Right lobe of liver (tissue), 6 donors: ENCODE data around the gene DDX3X. TPM values are rescaled to one million over a fixed set of nuclear protein-coding genes. Genes with fewer than 3 reads are reported as not detected.

Experiments
- ATAC-seq, 4 donors: fragments of 200-7000 bp; cut with Tn5 transposase; one replicate each; pipeline ENCODE4 v1.9.1; 2020; ENCODE audit warnings: mild to moderate bottlenecking in 4 of 4, moderate library complexity in 4 of 4
- DNase-seq, 3 donors: peaks; one replicate each; pipeline ENCODE4 v3.0.0-alpha.2; 2020
- H3K27ac ChIP-seq, 3 donors: fragments of 200-600 bp; one replicate each; pipeline ENCODE4 v1.8.0; 2022
- H3K27me3 ChIP-seq, 2 donors: fragments of 200-600 bp; one replicate each; pipeline ENCODE4 v1.8.0; 2022
- H3K36me3 ChIP-seq, 4 donors: fragments of 200-600 bp; sonication (generic) in 1 of 4; one replicate each; pipeline versions ENCODE4 v1.5.1 to v1.8.0; 2017 to 2022; ENCODE audit warnings: control low read depth in 1 of 4
- H3K4me1 ChIP-seq, 4 donors: fragments of 200-600 bp; sonication (generic) in 1 of 4; one replicate each; pipeline versions ENCODE4 v1.5.1 to v1.8.0; 2017 to 2022; ENCODE audit warnings: control low read depth in 1 of 4
- H3K4me3 ChIP-seq, 3 donors: fragments of 200-600 bp; one replicate each; pipeline ENCODE4 v1.8.0; 2022
- H3K9me3 ChIP-seq, 4 donors: fragments of 200-600 bp; sonication (generic) in 1 of 4; one replicate each; pipeline versions ENCODE4 v1.5.1 to v1.8.0; 2017 to 2022; ENCODE audit warnings: control low read depth in 1 of 4
- POLR2A ChIP-seq: fragments of 450-650 bp; IDR thresholded peaks from one replicate; pipeline ENCODE4 v1.6.1; 2017; ENCODE audit warnings: antibody characterized with exemption, mild to moderate bottlenecking
- WGBS: methylation state at CpG from one replicate; pipeline ENCODE4 v1.1.6; 2018; ENCODE audit warnings: low coverage, low lambda C conversion rate; ENCODE audit not compliant: insufficient coverage; ENCODE audit errors: missing lambda C conversion rate; 5-methylcytosine and 5-hydroxymethylcytosine counted together
- intact Hi-C, 2 donors: fragments of 100-400 bp; cut with DNase I; formaldehyde crosslinking; loops; one replicate each; pipeline versions ENCODE4 v1.11.2 to v1.14.1; 2022
- total RNA-seq, 6 experiments: library from RNA; depleted of rRNA in 2 of 6; stranded (reverse); fragments of >200 nt in 2 of 6; fragmentation: NEBNext Ultra II Directional in 3 of 6; extraction: Animal tissue kit (Norgen Biotek cat#: 25700) in 3 of 6; gene quantifications; one replicate each; pipeline versions ENCODE4 v1.1.0 to v1.2.4, GENCODE V29; 2016 to 2023
- TF ChIP-seq, protein P1 (sequence below), 4 donors: fragments of 200-600 bp in 3 of 4; fragments of 450-650 bp in 1 of 4; IDR thresholded peaks; one replicate each; pipeline versions ENCODE4 v1.5.1 to v1.8.0; 2016 to 2022; ENCODE audit warnings: antibody characterized with exemption in 4 of 4, mild to moderate bottlenecking in 2 of 4
- donor health status: DM: no; HTN: yes; CAD: no.
- donor health status: DM: no; HTN: no; CAD: no.
- donor health status: DM: no; HTN: no; CAD: no.
- donor health status: DM: no; HTN: yes; CAD: no.
- donor health status: DM: no; HTN: yes; CAD: no.

Gene DDX3X
- total RNA-seq, 6 experiments from 2014 or later, result 85.1 to 210 (median 138) TPM

DNA sequence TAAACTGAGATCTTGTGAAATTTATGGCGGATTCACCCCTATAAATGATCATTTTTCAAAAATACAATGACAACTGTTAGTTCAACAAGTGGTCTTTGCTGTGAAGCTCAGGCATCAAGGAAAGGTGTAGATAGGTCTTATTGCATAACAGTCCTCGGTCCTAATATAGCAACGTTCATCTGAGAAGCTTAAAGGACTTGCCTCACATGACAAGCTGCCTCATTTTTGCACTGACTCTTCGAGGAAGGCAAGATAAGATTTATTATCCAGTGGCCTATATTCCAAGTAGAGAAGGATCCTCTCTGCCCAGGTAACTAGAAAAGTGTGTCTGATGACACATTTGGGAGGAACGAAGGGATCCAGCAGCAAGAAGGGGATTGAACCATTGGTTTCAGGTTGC, 13.6 kb upstream of the DDX3X start:
- H3K4me1 ChIP-seq, result no peaks in the 10 kb centered on the region
- WGBS, result 71% methylated on average over 4 of the region's 5 CpGs
- H3K27me3 ChIP-seq, result no peaks in the 10 kb centered on the region
- intact Hi-C loops, result no loop called here
- no peak overlapping the region for H3K27ac ChIP-seq
- TF ChIP-seq, protein P1, sequence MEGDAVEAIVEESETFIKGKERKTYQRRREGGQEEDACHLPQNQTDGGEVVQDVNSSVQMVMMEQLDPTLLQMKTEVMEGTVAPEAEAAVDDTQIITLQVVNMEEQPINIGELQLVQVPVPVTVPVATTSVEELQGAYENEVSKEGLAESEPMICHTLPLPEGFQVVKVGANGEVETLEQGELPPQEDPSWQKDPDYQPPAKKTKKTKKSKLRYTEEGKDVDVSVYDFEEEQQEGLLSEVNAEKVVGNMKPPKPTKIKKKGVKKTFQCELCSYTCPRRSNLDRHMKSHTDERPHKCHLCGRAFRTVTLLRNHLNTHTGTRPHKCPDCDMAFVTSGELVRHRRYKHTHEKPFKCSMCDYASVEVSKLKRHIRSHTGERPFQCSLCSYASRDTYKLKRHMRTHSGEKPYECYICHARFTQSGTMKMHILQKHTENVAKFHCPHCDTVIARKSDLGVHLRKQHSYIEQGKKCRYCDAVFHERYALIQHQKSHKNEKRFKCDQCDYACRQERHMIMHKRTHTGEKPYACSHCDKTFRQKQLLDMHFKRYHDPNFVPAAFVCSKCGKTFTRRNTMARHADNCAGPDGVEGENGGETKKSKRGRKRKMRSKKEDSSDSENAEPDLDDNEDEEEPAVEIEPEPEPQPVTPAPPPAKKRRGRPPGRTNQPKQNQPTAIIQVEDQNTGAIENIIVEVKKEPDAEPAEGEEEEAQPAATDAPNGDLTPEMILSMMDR (IDR thresholded peaks at IDR 0.05), result no peak
- no peak for TF ChIP-seq POLR2A
- no peaks in the 10 kb centered on the region for H3K36me3 ChIP-seq
- ATAC-seq (no peak), DNase-seq (no peak)
- H3K4me3 ChIP-seq, result no peak overlapping the region
- H3K9me3 ChIP-seq, result no peaks in the 10 kb centered on the region

GRCh38 chrX:41322821-41323603, 10.9 kb upstream of the DDX3X start:
- peak in 3 of 4 donors; percentile 35 to 50 (median 44) for ATAC-seq
- TF ChIP-seq POLR2A, result no peak
- TF ChIP-seq, protein P1 (IDR thresholded peaks at IDR 0.05), result no peak
- 79% methylated on average over 10 of the region's 20 CpGs for WGBS
- Histone ChIP-seq H3K36me3 (no peaks in the 10 kb centered on the region), H3K9me3 (no peaks in the 10 kb centered on the region), H3K4me1 (no peaks in the 10 kb centered on the region), H3K27ac (no peak overlapping the region), H3K4me3 (no peak overlapping the region), H3K27me3 (no peaks in the 10 kb centered on the region)
- no peak for DNase-seq
- intact Hi-C loops, result no loop called here

DNA sequence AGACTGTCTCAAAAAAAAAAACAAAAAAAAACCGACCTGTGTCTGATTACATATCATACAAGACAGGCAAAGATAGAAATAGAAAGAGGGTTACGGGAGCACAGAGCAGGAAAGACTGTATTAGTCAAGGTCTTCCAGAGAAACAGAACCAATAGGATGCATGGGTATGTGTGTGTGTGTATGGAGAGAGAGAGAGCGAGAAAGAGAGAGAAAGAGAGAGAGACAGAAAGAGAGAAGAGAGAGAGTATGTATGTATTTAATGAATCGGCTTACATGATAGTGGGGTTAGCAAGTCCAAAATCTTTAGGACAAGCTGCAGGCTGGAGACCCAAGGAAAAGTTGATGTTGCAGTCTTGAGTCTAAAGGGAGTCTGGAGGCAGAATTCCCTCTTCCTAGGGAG, 7.5 kb upstream of the DDX3X start:
- intact Hi-C loops, result no loop called here
- Histone ChIP-seq H3K27ac (no peak overlapping the region), H3K27me3 (no peaks in the 10 kb centered on the region), H3K9me3 (no peaks in the 10 kb centered on the region), H3K4me1 (peaks cover 0 to 13% (median 0%) of the 10 kb centered on the region in 4 donors), H3K36me3 (no peaks in the 10 kb centered on the region), H3K4me3 (no peak overlapping the region)
- ATAC-seq (no peak), DNase-seq (no peak)
- no peak for TF ChIP-seq POLR2A
- TF ChIP-seq, protein P1 (IDR thresholded peaks at IDR 0.05), result no peak
- WGBS, result 75% methylated on average over 4 of the region's 4 CpGs

DNA sequence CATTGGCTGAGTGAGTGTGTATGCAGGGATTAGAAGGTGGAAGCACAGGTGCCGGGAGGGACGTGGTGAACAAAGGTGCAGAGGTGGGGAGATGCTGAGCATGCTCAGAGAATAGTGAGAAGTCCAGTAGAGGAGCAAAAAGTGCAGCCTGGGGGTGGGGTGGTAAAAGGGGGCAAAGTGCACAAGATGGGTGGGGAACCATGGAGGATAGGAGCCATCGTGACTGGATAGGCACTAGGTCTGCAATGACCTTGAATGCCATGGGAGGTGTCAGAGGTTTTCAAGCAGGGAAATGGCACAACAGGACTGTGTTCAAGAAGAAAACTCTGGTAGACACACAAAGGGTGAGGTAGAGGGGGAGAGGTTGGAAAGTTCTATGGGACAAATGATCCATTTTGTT, 6.6 kb upstream of the DDX3X start:
- Histone ChIP-seq H3K36me3 (no peaks in the 10 kb centered on the region), H3K27me3 (no peaks in the 10 kb centered on the region), H3K27ac (no peak overlapping the region), H3K4me3 (no peak overlapping the region), H3K9me3 (no peaks in the 10 kb centered on the region), H3K4me1 (peaks cover 0 to 15% (median 0%) of the 10 kb centered on the region in 4 donors)
- TF ChIP-seq, protein P1 (IDR thresholded peaks at IDR 0.05), result no peak
- no peak for TF ChIP-seq POLR2A
- DNase-seq (no peak), ATAC-seq (no peak)
- intact Hi-C loops, result no loop called here
- 92% methylated on average over 3 of the region's 3 CpGs for WGBS
